ENCODE data around the gene DCANP1. TPM values are rescaled to one million over a fixed set of nuclear protein-coding genes. Genes with fewer than 3 reads are reported as not detected.

DCANP1 gene
- total RNA-seq, 3 donors from 2014 or later (not counting 1 experiment from before 2014, with no cell fraction given): 0.07 TPM; not detected in 2

- Mint-ChIP-seq H3K4me1 (no peaks in the 10 kb centered on the region), H3K4me3 (no peak overlapping the region), H3K36me3 (no peaks in the 10 kb centered on the region), H3K9me3 (no peaks in the 10 kb centered on the region), H3K27me3 (ENCODE audit: low read depth in 2 of 2) (peaks cover 0 to 7% of the 10 kb centered on the region in 2 donors), H3K27ac (no peak overlapping the region)
- H3K4me1 ChIP-seq (ENCODE audit: control insufficient read depth, insufficient read depth, low read length): peaks cover 5% of the 10 kb centered on the region
- no peaks in the 10 kb centered on the region for H3K27me3 ChIP-seq (ENCODE audit: control insufficient read depth, insufficient read depth, low read length)
- TF ChIP-seq, protein P1, sequence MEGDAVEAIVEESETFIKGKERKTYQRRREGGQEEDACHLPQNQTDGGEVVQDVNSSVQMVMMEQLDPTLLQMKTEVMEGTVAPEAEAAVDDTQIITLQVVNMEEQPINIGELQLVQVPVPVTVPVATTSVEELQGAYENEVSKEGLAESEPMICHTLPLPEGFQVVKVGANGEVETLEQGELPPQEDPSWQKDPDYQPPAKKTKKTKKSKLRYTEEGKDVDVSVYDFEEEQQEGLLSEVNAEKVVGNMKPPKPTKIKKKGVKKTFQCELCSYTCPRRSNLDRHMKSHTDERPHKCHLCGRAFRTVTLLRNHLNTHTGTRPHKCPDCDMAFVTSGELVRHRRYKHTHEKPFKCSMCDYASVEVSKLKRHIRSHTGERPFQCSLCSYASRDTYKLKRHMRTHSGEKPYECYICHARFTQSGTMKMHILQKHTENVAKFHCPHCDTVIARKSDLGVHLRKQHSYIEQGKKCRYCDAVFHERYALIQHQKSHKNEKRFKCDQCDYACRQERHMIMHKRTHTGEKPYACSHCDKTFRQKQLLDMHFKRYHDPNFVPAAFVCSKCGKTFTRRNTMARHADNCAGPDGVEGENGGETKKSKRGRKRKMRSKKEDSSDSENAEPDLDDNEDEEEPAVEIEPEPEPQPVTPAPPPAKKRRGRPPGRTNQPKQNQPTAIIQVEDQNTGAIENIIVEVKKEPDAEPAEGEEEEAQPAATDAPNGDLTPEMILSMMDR (IDR thresholded peaks at IDR 0.05): no peak
- intact Hi-C loops (cut with micrococcal nuclease): no loop called here
- no peak overlapping the region for H3K4me3 ChIP-seq (ENCODE audit: low read length)
- 80% methylated on average over 2 of the region's 4 CpGs for whole genome bisulfite sequencing (ENCODE audit: insufficient coverage)
- ATAC-seq (no peak), DNase-seq (no peak)
- no peaks in the 10 kb centered on the region for H3K36me3 ChIP-seq (ENCODE audit: control insufficient read depth, insufficient read depth, low read length)
- no peaks in the 10 kb centered on the region for H3K9me3 ChIP-seq (ENCODE audit: control insufficient read depth, insufficient read depth, low read length)
- H3K27ac ChIP-seq (ENCODE audit: low read length): no peak overlapping the region
These were observed 6.5 kb upstream of the DCANP1 start for GRCh38 chr5:135453613-135454012.

DNA sequence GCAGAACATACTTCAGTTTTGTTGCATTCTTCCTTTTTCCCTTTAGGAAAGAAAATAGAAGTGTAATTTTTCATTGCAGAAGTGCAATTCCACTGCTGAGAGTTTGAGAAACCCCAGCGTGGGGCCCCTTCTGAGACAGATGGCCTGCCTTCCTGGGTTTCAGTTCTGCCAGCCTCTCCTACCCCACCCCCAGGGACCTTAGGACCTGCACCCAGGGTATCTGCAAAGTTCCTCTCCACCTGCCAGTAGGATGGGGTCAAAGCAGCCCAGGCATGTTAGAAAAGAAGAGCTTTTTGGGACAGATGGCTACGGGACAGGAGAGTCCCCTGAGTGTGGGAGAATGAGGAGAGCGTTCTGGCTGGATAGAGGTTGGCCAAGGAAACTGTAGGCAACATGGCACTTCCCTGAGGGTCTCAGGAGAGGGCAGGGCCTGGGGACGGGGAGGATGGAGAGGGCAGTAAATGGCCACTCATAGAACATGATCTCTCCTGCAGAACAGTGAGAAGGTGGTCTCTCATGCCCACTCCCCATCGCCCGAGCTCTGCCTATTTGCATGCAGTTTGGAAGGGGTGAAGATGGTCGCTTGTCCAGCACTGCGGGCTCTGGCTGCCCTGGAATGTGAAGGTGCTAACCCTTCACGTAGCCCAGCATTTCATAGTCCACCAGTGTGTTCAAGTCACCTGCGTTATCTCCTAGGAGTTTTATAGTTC, 5.3 kb upstream of the DCANP1 start, which contains the start of gene TIFAB:
TIFAB (minus strand) TSS at position 31 of the 710 bp plus-strand sequence. CDS start 2,412 bp downstream, outside the sequence.
- no peaks in the 10 kb centered on the region for H3K36me3 Mint-ChIP-seq
- H3K4me1 Mint-ChIP-seq: no peaks in the 10 kb centered on the region
- intact Hi-C loops (cut with micrococcal nuclease): no loop called here
- Histone ChIP-seq H3K4me1 (ENCODE audit: control insufficient read depth, insufficient read depth, low read length) (peaks cover 5% of the 10 kb centered on the region), H3K27me3 (ENCODE audit: control insufficient read depth, insufficient read depth, low read length) (no peaks in the 10 kb centered on the region), H3K9me3 (ENCODE audit: control insufficient read depth, insufficient read depth, low read length) (no peaks in the 10 kb centered on the region), H3K27ac (ENCODE audit: low read length) (no peak within 1 kb of the TSS), H3K36me3 (ENCODE audit: control insufficient read depth, insufficient read depth, low read length) (no peaks in the 10 kb centered on the region), H3K4me3 (ENCODE audit: low read length) (no peak within 1 kb of the TSS)
- ATAC-seq (no peak), DNase-seq (no peak)
- H3K4me3 Mint-ChIP-seq: no peak within 1 kb of the TSS
- 80% methylated on average over 10 of the region's 10 CpGs for WGBS (ENCODE audit: insufficient coverage)
- no peak within 1 kb of the TSS for H3K27ac Mint-ChIP-seq
- TF ChIP-seq, protein P1 (IDR thresholded peaks at IDR 0.05): no peak
- H3K9me3 Mint-ChIP-seq: no peaks in the 10 kb centered on the region
- peaks cover 0 to 12% of the 10 kb centered on the region in 2 donors for H3K27me3 Mint-ChIP-seq (ENCODE audit: low read depth in 2 of 2)

- H3K27me3 Mint-ChIP-seq (ENCODE audit: low read depth in 2 of 2): peaks cover 0 to 12% of the 10 kb centered on the region in 2 donors
These were observed 4.6 kb upstream of the DCANP1 start for GRCh38 chr5:135451581-135452320.

More at GRCh38 chr5:135451581-135452320, 4.6 kb upstream of the DCANP1 start:
- Histone ChIP-seq H3K27me3 (ENCODE audit: control insufficient read depth, insufficient read depth, low read length) (no peaks in the 10 kb centered on the region), H3K4me1 (ENCODE audit: control insufficient read depth, insufficient read depth, low read length) (peaks cover 4% of the 10 kb centered on the region), H3K27ac (ENCODE audit: low read length) (no peak overlapping the region), H3K9me3 (ENCODE audit: control insufficient read depth, insufficient read depth, low read length) (no peaks in the 10 kb centered on the region), H3K4me3 (ENCODE audit: low read length) (no peak overlapping the region), H3K36me3 (ENCODE audit: control insufficient read depth, insufficient read depth, low read length) (no peaks in the 10 kb centered on the region)
- 82% methylated on average over 17 of the region's 17 CpGs for WGBS (ENCODE audit: insufficient coverage)
- H3K4me1 Mint-ChIP-seq: no peaks in the 10 kb centered on the region
- H3K9me3 Mint-ChIP-seq: no peaks in the 10 kb centered on the region
- no peak overlapping the region for H3K4me3 Mint-ChIP-seq
- ATAC-seq: no peak
- H3K36me3 Mint-ChIP-seq: no peaks in the 10 kb centered on the region
- no peak for DNase-seq
- TF ChIP-seq, protein P1 (IDR thresholded peaks at IDR 0.05): no peak
- H3K27ac Mint-ChIP-seq: no peak overlapping the region
- intact Hi-C loops (cut with micrococcal nuclease): no loop called here

Measured in natural killer cell (primary cell).